HepG2 (cell line): ENCODE data around the gene CDR2L. TPM values are rescaled to one million over a fixed set of nuclear protein-coding genes. Genes with fewer than 3 reads are reported as not detected.

Experiments
- BCL6 ChIP-seq: IDR thresholded peaks from 2 replicates; pipeline ENCODE4 v1.6.1; 2016; ENCODE audit warnings: missing genetic modification reagents, missing compliant biosample characterization
- FOXO1 ChIP-seq: sonication (generic); formaldehyde crosslinking; IDR thresholded peaks from 2 replicates; pipeline ENCODE4 v1.4.0; 2020; ENCODE audit warnings: missing genetic modification reagents
- HDAC2 ChIP-seq: sonication (generic); formaldehyde crosslinking; IDR thresholded peaks from 2 replicates; pipeline ENCODE4 v1.4.0; 2020; ENCODE audit warnings: missing genetic modification reagents
- MATR3 ChIP-seq: sonication (generic); formaldehyde crosslinking; IDR thresholded peaks from 2 replicates; pipeline ENCODE4 v1.4.0; 2020; ENCODE audit warnings: missing genetic modification reagents
- MED13 ChIP-seq: sonication (generic); formaldehyde crosslinking; IDR thresholded peaks from 2 replicates; pipeline ENCODE4 v1.5.0; 2020; ENCODE audit warnings: missing genetic modification reagents
- NAIF1 ChIP-seq: sonication (generic); formaldehyde crosslinking; IDR thresholded peaks from 2 replicates; pipeline ENCODE4 v1.5.0; 2020; ENCODE audit warnings: mild to moderate bottlenecking, missing genetic modification reagents, borderline replicate concordance
- POLR2A ChIP-seq, 2 experiments: IDR thresholded peaks; 2 replicates each; pipeline ENCODE4 v1.6.1; 2011; ENCODE audit warnings: low read depth in 2 of 2, low read length in 2 of 2, mild to moderate bottlenecking in 1 of 2, moderate library complexity in 1 of 2; ENCODE audit not compliant: insufficient read depth in 1 of 2
- SP5 ChIP-seq: IDR thresholded peaks from 2 replicates; pipeline ENCODE4 v1.6.1; 2016; ENCODE audit warnings: low read depth, borderline replicate concordance
- WIZ ChIP-seq: sonication (generic); formaldehyde crosslinking; IDR thresholded peaks from 2 replicates; pipeline ENCODE4 v1.5.1; 2020; ENCODE audit warnings: mild to moderate bottlenecking, missing genetic modification reagents
- YY1 ChIP-seq: IDR thresholded peaks from 2 replicates; pipeline ENCODE4 v1.6.1; 2011; ENCODE audit warnings: low read length, low read depth, moderate library complexity, mild to moderate bottlenecking; ENCODE audit not compliant: insufficient read depth, insufficient replicate concordance
- ZFP62 ChIP-seq: sonication (generic); formaldehyde crosslinking; IDR thresholded peaks from 2 replicates; pipeline ENCODE4 v1.4.0; 2020; ENCODE audit warnings: missing genetic modification reagents
- ZNF260 ChIP-seq: sonication (generic); formaldehyde crosslinking; IDR thresholded peaks from 2 replicates; pipeline ENCODE4 v1.4.0; 2020; ENCODE audit warnings: missing genetic modification reagents, low read depth, mild to moderate bottlenecking, borderline replicate concordance
- ZNF33B ChIP-seq: sonication (generic); formaldehyde crosslinking; IDR thresholded peaks from 2 replicates; pipeline ENCODE4 v1.5.1; 2020; ENCODE audit warnings: mild to moderate bottlenecking, missing genetic modification reagents
- ZSCAN31 ChIP-seq: sonication (generic); formaldehyde crosslinking; IDR thresholded peaks from 2 replicates; pipeline ENCODE4 v1.5.0; 2020; ENCODE audit warnings: low read depth, mild to moderate bottlenecking, missing genetic modification reagents
- ZUFSP ChIP-seq: sonication (generic); formaldehyde crosslinking; IDR thresholded peaks from 2 replicates; pipeline ENCODE4 v1.9.0; 2021; ENCODE audit warnings: missing genetic modification reagents, mild to moderate bottlenecking, borderline replicate concordance
- polyA plus RNA-seq, 8 experiments: library from polyadenylated mRNA; depleted of rRNA in 3 of 8; stranded (reverse) in 7 of 8; unstranded in 1 of 8; fragments of >200 nt; fragmentation: Illumina TruSeq in 4 of 8; extraction: Trizol in 4 of 8; gene quantifications; 2 replicates each; pipeline versions ENCODE4 v1.2.1 to v1.2.3, GENCODE V29; 2011 to 2016; ENCODE audit warnings: low read depth in 4 of 8, missing spikeins in 1 of 8, mixed read lengths in 1 of 8; ENCODE audit not compliant: insufficient read depth in 1 of 8
- total RNA-seq, 5 experiments: library from RNA; depleted of rRNA; stranded (reverse); fragments of >200 nt; fragmentation: Illumina TruSeq; extraction: Trizol; gene quantifications; 2 replicates each; pipeline ENCODE4 v1.2.3, GENCODE V29; 2016; ENCODE audit warnings: low read depth in 1 of 5
- TF ChIP-seq, protein P1 (sequence below): sonication (generic); formaldehyde crosslinking; IDR thresholded peaks from 2 replicates; pipeline ENCODE4 v1.5.0; 2020; ENCODE audit warnings: mild to moderate bottlenecking, missing genetic modification reagents
- TF ChIP-seq, protein P2 (sequence below): sonication (generic); formaldehyde crosslinking; IDR thresholded peaks from 2 replicates; pipeline ENCODE4 v1.5.1; 2020; ENCODE audit warnings: mild to moderate bottlenecking, missing genetic modification reagents
- TF ChIP-seq, protein P3 (sequence below): sonication (generic); formaldehyde crosslinking; IDR thresholded peaks from 2 replicates; pipeline ENCODE4 v1.8.0; 2022; ENCODE audit warnings: mild to moderate bottlenecking, missing genetic modification reagents, moderate library complexity
- TF ChIP-seq, protein P4 (sequence below): sonication (generic); formaldehyde crosslinking; IDR thresholded peaks from 2 replicates; pipeline ENCODE4 v1.5.0; 2020; ENCODE audit warnings: mild to moderate bottlenecking, missing genetic modification reagents

CDR2L gene
- total and polyA plus RNA-seq, 2 of the 13 experiments (the other 11 are each of a cell fraction or from before 2014, with no cell fraction given) = 1.9 to 2.1 TPM

DNA sequence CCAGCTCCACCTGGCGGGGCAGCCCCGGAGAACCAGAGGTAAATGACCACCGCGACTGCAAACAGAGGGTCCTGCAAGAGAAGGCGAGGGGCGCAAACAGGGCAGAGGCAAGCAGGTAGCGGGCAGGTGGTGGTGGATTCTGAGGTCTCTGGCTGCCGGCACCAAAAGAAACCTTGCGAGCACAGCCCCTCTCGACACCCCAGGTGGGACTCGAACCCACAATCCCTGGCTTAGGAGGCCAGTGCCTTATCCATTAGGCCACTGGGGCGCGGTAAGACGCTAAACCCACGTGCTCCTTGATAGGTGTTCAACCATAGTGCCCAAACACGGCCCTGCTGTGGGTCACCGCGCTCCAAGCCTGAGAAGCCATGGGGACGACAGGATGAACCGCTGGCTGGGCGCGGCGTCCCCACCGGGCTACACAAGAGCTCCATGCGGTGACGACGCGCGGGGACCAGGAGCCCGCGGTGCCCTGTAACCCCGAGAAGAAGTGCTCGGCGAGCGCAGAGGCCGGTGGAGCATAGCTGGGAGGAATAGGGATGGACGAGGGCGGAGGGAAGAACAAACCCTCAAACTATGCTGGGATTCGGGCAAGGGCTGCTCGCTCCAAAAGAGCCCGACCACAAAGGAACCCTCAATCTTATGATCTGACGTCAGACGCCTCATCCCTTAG, 46.9 kb downstream of the CDR2L start (continued):
- TF ChIP-seq, protein P1, sequence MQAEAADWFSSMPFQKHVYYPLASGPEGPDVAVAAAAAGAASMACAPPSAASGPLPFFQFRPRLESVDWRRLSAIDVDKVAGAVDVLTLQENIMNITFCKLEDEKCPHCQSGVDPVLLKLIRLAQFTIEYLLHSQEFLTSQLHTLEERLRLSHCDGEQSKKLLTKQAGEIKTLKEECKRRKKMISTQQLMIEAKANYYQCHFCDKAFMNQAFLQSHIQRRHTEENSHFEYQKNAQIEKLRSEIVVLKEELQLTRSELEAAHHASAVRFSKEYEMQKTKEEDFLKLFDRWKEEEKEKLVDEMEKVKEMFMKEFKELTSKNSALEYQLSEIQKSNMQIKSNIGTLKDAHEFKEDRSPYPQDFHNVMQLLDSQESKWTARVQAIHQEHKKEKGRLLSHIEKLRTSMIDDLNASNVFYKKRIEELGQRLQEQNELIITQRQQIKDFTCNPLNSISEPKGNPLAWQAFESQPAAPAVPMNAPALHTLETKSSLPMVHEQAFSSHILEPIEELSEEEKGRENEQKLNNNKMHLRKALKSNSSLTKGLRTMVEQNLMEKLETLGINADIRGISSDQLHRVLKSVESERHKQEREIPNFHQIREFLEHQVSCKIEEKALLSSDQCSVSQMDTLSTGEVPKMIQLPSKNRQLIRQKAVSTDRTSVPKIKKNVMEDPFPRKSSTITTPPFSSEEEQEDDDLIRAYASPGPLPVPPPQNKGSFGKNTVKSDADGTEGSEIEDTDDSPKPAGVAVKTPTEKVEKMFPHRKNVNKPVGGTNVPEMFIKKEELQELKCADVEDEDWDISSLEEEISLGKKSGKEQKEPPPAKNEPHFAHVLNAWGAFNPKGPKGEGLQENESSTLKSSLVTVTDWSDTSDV (CRISPR knock-in tag) = peak; percentile 50; the same call in 1 of the 2 replicates
- TF ChIP-seq HDAC2 (CRISPR knock-in tag) (peak; percentile 89), ZNF33B (no peak), POLR2A (IDR thresholded peaks at IDR 0.05; ENCODE audit: insufficient read depth in 1 of 2, low read depth in 2 of 2, low read length in 2 of 2) (no peak), ZUFSP (CRISPR knock-in tag) (no peak), NAIF1 (CRISPR knock-in tag) (peak; percentile 92), SP5 (CRISPR knock-in tag) (peak; percentile 62; the same call in 1 of the 2 replicates), WIZ (CRISPR knock-in tag) (peak; percentile 93), YY1 (peak; percentile 74), FOXO1 (CRISPR knock-in tag) (peak; percentile 85), BCL6 (no peak; the same call in 1 of the 2 replicates), ZFP62 (CRISPR knock-in tag) (no peak), MED13 (no peak), ZNF260 (CRISPR knock-in tag) (no peak), ZSCAN31 (CRISPR knock-in tag) (no peak; the same call in none of the 2 replicates), MATR3 (CRISPR knock-in tag) (no peak)
- TF ChIP-seq, protein P2, sequence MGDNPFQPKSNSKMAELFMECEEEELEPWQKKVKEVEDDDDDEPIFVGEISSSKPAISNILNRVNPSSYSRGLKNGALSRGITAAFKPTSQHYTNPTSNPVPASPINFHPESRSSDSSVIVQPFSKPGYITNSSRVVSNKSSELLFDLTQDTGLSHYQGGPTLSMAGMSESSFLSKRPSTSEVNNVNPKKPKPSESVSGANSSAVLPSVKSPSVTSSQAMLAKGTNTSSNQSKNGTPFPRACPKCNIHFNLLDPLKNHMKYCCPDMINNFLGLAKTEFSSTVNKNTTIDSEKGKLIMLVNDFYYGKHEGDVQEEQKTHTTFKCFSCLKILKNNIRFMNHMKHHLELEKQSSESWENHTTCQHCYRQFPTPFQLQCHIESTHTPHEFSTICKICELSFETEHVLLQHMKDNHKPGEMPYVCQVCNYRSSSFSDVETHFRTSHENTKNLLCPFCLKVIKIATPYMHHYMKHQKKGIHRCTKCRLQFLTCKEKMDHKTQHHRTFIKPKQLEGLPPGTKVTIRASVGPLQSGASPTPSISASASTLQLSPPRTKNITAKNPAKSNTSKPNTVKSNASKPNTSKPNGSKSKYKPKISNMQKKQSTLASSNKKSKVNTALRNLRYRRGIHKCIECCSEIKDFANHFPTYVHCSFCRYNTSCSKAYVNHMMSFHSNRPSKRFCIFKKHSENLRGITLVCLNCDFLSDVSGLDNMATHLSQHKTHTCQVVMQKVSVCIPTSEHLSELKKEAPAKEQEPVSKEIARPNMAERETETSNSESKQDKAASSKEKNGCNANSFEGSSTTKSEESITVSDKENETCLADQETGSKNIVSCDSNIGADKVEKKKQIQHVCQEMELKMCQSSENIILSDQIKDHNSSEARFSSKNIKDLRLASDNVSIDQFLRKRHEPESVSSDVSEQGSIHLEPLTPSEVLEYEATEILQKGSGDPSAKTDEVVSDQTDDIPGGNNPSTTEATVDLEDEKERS (CRISPR knock-in tag) = no peak
- TF ChIP-seq, protein P3, sequence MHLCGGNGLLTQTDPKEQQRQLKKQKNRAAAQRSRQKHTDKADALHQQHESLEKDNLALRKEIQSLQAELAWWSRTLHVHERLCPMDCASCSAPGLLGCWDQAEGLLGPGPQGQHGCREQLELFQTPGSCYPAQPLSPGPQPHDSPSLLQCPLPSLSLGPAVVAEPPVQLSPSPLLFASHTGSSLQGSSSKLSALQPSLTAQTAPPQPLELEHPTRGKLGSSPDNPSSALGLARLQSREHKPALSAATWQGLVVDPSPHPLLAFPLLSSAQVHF = 0 out of 2 replicates have a peak, but pooled peaks have one; percentile 18
- TF ChIP-seq, protein P4, sequence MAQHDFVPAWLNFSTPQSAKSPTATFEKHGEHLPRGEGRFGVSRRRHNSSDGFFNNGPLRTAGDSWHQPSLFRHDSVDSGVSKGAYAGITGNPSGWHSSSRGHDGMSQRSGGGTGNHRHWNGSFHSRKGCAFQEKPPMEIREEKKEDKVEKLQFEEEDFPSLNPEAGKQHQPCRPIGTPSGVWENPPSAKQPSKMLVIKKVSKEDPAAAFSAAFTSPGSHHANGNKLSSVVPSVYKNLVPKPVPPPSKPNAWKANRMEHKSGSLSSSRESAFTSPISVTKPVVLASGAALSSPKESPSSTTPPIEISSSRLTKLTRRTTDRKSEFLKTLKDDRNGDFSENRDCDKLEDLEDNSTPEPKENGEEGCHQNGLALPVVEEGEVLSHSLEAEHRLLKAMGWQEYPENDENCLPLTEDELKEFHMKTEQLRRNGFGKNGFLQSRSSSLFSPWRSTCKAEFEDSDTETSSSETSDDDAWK (CRISPR knock-in tag) = no peak
